ENCODE data around the gene CORO1C. TPM values are rescaled to one million over a fixed set of nuclear protein-coding genes. Genes with fewer than 3 reads are reported as not detected.
A peak's percentile ranks its signal among the peaks of the same experiment; 100 is the strongest.

CORO1C gene
- total and polyA plus RNA-seq, 9 of the 15 experiments (the other 6 are each of a cell fraction or from before 2014, with no cell fraction given): 55.2 to 280 (median 150) TPM

GRCh38 chr12:108731105-108731865, at the start of gene CORO1C (continued):
- no peak for TF ChIP-seq ZBTB43 (CRISPR knock-in tag; IDR thresholded peaks at IDR 0.05)
- TF ChIP-seq RAD21 (CRISPR knock-in tag; conservative IDR thresholded peaks at IDR 0.05 in 1 of 2, IDR thresholded peaks at IDR 0.05 in 1 of 2): peak in 1 of 2 experiments; percentile 53; a peak in 3 of 4 replicates
- TF ChIP-seq SNIP1 (IDR thresholded peaks at IDR 0.05; ENCODE audit: low read depth): no peak
- TF ChIP-seq CBX3 (IDR thresholded peaks at IDR 0.05; ENCODE audit: borderline replicate concordance in 1 of 2, low read length in 2 of 2): peak in 1 of 2 experiments; percentile 97; a peak in 2 of 3 replicates
- peak; percentile 42; the same call in 1 of the 2 replicates for TF ChIP-seq MITF (IDR thresholded peaks at IDR 0.05)
- TF ChIP-seq NONO (IDR thresholded peaks at IDR 0.05; ENCODE audit: low read depth in 2 of 2, low read length in 1 of 2): peak; percentile 61 to 76; a peak in 2 of 4 replicates
- peak; percentile 66; the same call in 1 of the 2 replicates for TF ChIP-seq ATF7 (IDR thresholded peaks at IDR 0.05)
- peak; percentile 76 for TF ChIP-seq SMAD4 (CRISPR knock-in tag; conservative IDR thresholded peaks at IDR 0.05)
- TF ChIP-seq ADNP (tag; IDR thresholded peaks at IDR 0.05): peak; percentile 100
- TF ChIP-seq ZNF561 (CRISPR knock-in tag; conservative IDR thresholded peaks at IDR 0.05): no peak
- TF ChIP-seq ZNF780A (CRISPR knock-in tag; IDR thresholded peaks at IDR 0.05): no peak
- no peak for TF ChIP-seq ZNF232 (CRISPR knock-in tag; IDR thresholded peaks at IDR 0.05)
- TF ChIP-seq ETS1 (conservative IDR thresholded peaks at IDR 0.05; ENCODE audit: control insufficient read depth, low read depth, low read length): peak; percentile 33; the same call in 1 of the 2 replicates
- TF ChIP-seq ETV5 (CRISPR knock-in tag; IDR thresholded peaks at IDR 0.05; ENCODE audit: low read depth): peak; percentile 92
- no peak for TF ChIP-seq ZNF395 (CRISPR knock-in tag; IDR thresholded peaks at IDR 0.05)
- peak; percentile 41; the same call in 1 of the 2 replicates for TF ChIP-seq ZBTB7A (IDR thresholded peaks at IDR 0.05; ENCODE audit: borderline replicate concordance, control insufficient read depth, low read depth, low read length)
- TF ChIP-seq TBP (optimal IDR thresholded peaks at IDR 0.05; ENCODE audit: low read depth, low read length): peak; percentile 93
- peak; percentile 87 to 90 for TF ChIP-seq MAZ (CRISPR knock-in tag; conservative IDR thresholded peaks at IDR 0.05 in 1 of 2, IDR thresholded peaks at IDR 0.05 in 1 of 2)
- TF ChIP-seq SNAPC5 (CRISPR knock-in tag; IDR thresholded peaks at IDR 0.05): no peak
